Neutrophil (primary cell): ENCODE data around the gene HOXD13.

Experiments used
- H3K27ac ChIP-seq: fragments of 200-600 bp; sonication (generic); 2 replicates; pipeline ENCODE4 v1.5.1; 2016; ENCODE audit warnings: mild to moderate bottlenecking, moderate library complexity
- H3K27me3 ChIP-seq: fragments of 200-600 bp; sonication (generic); 2 replicates; pipeline ENCODE4 v1.6.0; 2016; ENCODE audit warnings: mild to moderate bottlenecking
- H3K36me3 ChIP-seq: fragments of 200-600 bp; sonication (generic); 2 replicates; pipeline ENCODE4 v1.5.1; 2017
- H3K4me1 ChIP-seq, 2 experiments: fragments of 200-600 bp in 1 of 2; sonication (generic) in 1 of 2; 1 replicate in 1 of 2; 2 replicates in 1 of 2; pipeline versions ENCODE4 v1.5.1 to v1.6.1; 2013 to 2016; ENCODE audit warnings: low read depth in 1 of 2, low read length in 1 of 2, mild to moderate bottlenecking in 1 of 2, moderate library complexity in 1 of 2; ENCODE audit not compliant: control insufficient read depth in 1 of 2, insufficient read depth in 1 of 2
- H3K4me3 ChIP-seq, 2 experiments: fragments of 200-600 bp in 1 of 2; sonication (generic) in 1 of 2; 1 replicate in 1 of 2; 2 replicates in 1 of 2; pipeline ENCODE4 v1.5.1; 2013 to 2016; ENCODE audit warnings: low read depth in 1 of 2, low read length in 1 of 2, mild to moderate bottlenecking in 1 of 2, moderate library complexity in 1 of 2
- H3K9me3 ChIP-seq: fragments of 200-600 bp; sonication (generic); 2 replicates; pipeline ENCODE4 v1.5.1; 2016
- TF ChIP-seq, protein P1 (sequence below): fragments of 200-600 bp; sonication (generic); IDR thresholded peaks from 2 replicates; pipeline ENCODE4 v1.5.1; 2016; ENCODE audit warnings: antibody characterized with exemption

Gene HOXD13

DNA sequence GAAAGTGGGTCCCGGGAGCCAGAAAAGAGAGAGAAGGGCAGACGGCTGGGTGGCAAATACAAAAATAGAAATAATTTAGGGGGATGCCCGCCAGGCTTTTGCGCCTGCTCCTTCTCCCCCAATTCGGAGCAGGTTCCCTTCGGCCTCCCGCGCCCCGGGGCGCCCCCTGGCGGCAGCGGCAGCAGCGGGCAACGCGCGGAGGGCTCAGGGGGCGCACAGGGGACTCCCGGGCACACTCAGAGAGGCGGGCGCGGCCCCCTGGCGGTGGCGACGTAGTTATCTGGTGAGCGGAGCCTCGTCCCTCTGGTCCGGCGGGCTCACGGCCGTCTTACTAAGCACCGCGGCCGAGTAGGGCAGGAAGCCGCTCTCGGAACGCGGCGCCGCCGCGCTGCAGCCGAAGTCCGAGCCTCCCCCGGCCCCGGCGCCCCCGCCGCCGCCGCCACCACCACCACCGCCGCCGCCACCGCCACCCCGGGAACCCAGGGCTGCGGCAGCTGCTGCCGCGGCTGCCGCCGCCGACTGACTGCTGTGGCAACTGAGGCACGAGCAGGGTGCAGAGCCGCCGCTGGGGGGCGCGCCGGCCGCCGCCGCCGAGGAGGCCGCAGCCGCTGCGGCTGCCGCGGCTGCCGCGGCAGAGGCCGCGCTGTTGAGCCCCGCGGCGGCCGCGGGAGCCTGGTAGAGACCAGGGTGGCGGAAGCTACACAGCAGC, 12.5 kb upstream of the HOXD13 start:
- no peak overlapping the region for H3K27ac ChIP-seq
- H3K9me3 ChIP-seq, result peaks cover 9% of the 10 kb centered on the region
- TF ChIP-seq, protein P1, sequence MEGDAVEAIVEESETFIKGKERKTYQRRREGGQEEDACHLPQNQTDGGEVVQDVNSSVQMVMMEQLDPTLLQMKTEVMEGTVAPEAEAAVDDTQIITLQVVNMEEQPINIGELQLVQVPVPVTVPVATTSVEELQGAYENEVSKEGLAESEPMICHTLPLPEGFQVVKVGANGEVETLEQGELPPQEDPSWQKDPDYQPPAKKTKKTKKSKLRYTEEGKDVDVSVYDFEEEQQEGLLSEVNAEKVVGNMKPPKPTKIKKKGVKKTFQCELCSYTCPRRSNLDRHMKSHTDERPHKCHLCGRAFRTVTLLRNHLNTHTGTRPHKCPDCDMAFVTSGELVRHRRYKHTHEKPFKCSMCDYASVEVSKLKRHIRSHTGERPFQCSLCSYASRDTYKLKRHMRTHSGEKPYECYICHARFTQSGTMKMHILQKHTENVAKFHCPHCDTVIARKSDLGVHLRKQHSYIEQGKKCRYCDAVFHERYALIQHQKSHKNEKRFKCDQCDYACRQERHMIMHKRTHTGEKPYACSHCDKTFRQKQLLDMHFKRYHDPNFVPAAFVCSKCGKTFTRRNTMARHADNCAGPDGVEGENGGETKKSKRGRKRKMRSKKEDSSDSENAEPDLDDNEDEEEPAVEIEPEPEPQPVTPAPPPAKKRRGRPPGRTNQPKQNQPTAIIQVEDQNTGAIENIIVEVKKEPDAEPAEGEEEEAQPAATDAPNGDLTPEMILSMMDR, result peak; percentile 57
- peaks cover 100% of the 10 kb centered on the region for H3K27me3 ChIP-seq
- peaks cover 58 to 61% of the 10 kb centered on the region in 2 experiments for H3K4me1 ChIP-seq
- peak overlapping the region; percentile 50 to 58 for H3K4me3 ChIP-seq
- H3K36me3 ChIP-seq, result no peaks in the 10 kb centered on the region

DNA sequence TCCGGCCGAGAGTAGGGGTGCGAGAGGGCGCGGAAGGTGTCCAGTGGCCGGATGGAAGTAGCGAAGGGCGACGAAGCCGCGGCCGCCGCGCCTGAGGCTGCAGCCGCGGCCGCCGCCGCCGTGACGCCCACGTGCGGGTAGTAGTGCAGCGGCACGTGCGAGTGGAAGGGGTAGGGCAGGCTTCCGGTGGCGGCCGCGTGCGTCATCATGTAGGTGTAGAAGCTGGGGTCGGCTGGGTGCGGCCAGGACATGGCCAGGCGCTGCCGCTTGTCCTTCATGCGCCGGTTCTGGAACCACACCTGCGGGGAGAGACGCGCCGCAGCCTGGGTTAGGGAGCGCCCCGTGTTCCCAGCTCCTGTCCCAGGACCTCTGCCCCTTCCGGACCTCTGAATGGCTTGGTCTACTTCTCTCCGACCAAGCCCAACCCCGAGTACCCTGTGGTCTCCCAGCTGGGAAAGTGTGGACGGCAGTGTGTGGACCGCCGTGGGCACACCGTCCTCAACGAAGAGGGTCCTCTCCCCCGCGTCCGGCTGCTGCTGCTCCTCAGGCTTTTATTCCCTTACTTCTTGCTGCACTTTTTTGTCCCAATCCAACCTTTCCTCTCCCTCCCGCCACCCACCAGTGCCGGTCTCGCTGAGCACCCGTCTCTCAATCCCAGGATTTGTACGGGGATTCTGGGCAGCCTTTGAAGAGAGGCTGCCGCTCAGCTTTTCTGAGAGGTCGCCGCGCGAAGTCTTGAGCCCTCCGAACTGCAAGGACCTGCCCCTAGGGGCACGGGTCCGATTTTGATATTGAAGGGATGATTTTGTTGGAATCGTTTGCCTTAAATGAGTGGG, 11.8 kb upstream of the HOXD13 start:
- H3K27ac ChIP-seq, result no peak overlapping the region
- H3K27me3 ChIP-seq, result peaks cover 100% of the 10 kb centered on the region
- TF ChIP-seq, protein P1, result no peak
- H3K4me1 ChIP-seq, result peaks cover 66 to 69% of the 10 kb centered on the region in 2 experiments
- no peaks in the 10 kb centered on the region for H3K36me3 ChIP-seq
- H3K4me3 ChIP-seq, result peak overlapping the region; percentile 34 to 44
- H3K9me3 ChIP-seq, result peaks cover 9% of the 10 kb centered on the region

DNA sequence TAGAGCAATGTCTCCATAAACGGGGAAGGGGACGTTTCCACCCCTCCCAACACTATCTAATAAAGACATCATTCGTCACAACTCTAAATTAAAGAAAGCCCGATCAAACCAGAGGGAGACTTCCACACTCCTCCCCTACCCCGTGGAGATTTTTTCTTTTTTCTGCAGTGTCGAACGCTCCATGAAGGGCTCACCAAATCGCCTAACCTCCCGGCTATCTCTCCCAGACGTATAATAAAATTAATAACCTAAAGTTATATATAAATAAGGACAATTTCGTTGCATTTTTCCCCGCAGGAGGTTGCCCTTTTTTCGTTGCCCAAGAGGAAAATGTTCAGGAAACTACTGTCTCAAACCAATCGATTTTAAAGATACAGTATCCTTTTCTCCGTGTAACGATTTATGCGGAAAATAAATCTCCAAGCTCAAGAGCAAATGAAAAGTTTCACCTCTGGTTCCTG, 11.1 kb upstream of the HOXD13 start:
- Histone ChIP-seq H3K27ac (no peak overlapping the region), H3K4me3 (peak overlapping the region in 1 of 2 experiments; percentile 44), H3K27me3 (peaks cover 100% of the 10 kb centered on the region), H3K9me3 (peaks cover 9% of the 10 kb centered on the region), H3K36me3 (no peaks in the 10 kb centered on the region), H3K4me1 (peaks cover 73 to 75% of the 10 kb centered on the region in 2 experiments)
- TF ChIP-seq, protein P1, result no peak

DNA sequence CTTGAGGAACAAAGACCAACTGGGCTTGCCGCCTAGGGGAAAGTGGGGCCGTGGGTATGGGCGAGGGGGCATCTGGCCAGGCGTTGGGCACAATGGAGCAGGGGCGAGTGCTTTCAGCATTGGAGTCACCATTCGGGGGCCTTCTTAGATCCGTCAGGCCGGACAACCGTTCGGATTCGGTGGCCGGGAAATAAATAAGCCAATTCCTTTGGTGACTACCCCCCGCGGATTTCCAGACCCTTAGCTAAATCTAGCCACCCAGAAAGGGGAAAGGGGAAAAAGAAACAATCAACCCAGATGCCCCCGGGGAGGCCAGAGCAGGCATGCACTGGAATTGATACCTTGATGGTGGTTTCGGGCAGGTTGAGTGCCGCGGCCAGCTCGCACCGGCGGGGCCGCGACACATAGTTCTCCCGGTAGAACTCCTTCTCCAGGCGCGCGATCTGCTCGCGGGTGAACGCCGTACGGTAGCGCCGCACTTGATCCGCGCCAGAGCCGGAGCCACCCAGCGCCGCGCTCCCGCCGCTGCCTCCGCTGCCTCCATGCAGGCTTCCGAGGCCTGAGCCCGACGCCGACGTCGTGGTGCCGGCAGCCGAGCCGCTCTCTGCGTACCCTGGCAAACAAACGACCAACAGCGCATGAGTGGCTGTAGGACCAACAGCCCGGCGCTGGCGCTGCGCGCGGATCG, 10.5 kb upstream of the HOXD13 start:
- Histone ChIP-seq H3K27me3 (peaks cover 100% of the 10 kb centered on the region), H3K9me3 (peaks cover 9% of the 10 kb centered on the region), H3K36me3 (no peaks in the 10 kb centered on the region), H3K4me3 (peak overlapping the region; percentile 5 to 23), H3K4me1 (peaks cover 73 to 76% of the 10 kb centered on the region in 2 experiments), H3K27ac (no peak overlapping the region)
- TF ChIP-seq, protein P1, result no peak

DNA sequence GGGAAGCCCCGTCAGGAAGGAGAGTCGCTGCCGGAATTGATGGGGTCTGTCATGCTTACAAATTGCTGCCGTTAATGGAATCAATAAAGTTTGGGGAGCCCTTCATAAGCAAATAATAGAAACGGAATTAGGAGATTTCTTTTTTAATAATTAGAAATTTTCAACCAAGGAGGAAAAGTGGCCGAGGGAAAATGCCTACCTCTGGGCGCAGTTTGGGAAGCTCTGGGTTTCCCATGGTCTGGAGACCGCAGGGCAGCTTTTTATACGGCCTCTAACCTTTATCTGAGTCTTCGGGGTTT, 10.0 kb upstream of the HOXD13 start:
- H3K4me3 ChIP-seq, result peak overlapping the region; percentile 5 to 23
- H3K36me3 ChIP-seq, result no peaks in the 10 kb centered on the region
- peaks cover 73 to 76% of the 10 kb centered on the region in 2 experiments for H3K4me1 ChIP-seq
- H3K27ac ChIP-seq, result no peak overlapping the region
- peaks cover 100% of the 10 kb centered on the region for H3K27me3 ChIP-seq
- TF ChIP-seq, protein P1, result no peak
- H3K9me3 ChIP-seq, result peaks cover 9% of the 10 kb centered on the region
